HG02938 (cell line): ENCODE results near the gene SLC24A4.
"Not testable (repeated sequence)": the region's sequence is repeated elsewhere in the genome, so short reads cannot be mapped to it uniquely, and the experiment has no call there.

ENCODE experiments used
- ATAC-seq: cut with Tn5 transposase; IDR thresholded peaks from one replicate; pipeline ENCODE4 v1.9.1; 2021; ENCODE audit warnings: mild to moderate bottlenecking, moderate library complexity; ENCODE audit not compliant: unreplicated experiment

The SLC24A4 gene

GRCh38 chr14:92534932-92535643, 212.1 kb downstream of the SLC24A4 start:
- no peak for ATAC-seq

DNA sequence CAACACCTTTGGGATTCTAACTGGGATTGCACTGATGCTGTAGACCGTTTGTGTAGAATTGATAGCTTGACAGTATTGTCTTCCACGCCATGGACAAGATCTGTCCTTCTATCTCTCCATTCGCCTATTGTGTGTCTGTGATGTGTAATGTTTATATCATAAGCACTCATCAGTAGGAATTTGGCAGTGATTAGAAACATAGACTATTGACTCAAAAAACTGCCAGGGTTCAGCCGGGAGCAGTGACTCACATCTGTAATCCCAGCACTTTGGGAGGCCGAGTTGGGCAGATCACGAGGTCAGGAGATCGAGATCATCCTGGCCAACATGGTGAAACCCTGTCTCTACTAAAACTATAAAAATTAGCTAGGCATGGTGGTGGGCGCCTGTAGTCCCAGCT, 213.3 kb downstream of the SLC24A4 start:
- ATAC-seq: not testable (repeated sequence)

DNA sequence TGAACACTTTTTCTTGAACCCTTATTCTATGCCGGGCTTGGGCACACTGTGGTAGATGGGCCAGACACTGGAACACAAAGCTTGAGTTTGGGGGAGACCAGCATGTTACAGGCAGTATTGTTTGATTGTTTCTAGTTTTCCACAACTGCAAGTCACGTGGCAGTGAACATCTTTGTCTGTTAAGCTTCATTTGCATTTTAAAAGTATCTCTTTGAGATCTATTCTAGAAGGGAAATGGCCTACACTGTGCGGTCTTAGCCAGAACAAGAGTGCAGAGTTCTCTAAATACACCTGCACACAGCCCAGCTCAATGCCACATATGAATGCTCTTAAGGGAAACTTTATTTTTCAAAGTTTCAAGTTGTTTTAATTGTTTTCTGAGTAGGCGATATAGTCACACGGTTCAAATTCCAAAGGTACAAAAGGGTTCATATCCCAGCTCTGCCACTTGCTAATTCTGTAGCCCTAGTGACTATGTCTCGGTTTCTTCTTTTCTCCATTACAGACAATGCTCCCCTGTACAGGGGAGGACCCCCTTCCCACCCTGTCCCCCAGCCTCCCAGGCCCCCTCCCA, 215.5 kb downstream of the SLC24A4 start:
- peak; percentile 90 for ATAC-seq

GRCh38 chr14:92539419-92539818, 216.5 kb downstream of the SLC24A4 start:
- no peak for ATAC-seq

DNA sequence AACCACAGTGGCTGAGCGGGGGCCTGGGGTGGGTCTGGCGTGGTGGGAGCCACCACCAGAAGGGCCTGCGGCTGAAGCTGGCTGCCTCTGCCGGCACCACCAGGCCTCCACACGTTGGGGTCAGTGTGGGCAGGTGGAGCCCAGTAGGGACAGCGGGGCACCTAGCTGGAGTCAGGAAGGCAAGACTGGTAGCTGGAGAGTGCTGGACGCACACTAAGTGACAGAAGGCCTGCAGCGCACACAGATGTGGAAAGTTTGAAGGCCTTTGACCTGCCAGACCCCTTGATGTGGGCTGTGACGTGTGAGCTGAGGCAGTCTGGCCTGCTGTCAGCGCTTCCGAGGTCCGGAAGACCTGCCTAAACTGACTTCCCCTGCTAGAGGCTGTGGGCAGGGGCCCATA, 216.9 kb downstream of the SLC24A4 start:
- no peak for ATAC-seq

DNA sequence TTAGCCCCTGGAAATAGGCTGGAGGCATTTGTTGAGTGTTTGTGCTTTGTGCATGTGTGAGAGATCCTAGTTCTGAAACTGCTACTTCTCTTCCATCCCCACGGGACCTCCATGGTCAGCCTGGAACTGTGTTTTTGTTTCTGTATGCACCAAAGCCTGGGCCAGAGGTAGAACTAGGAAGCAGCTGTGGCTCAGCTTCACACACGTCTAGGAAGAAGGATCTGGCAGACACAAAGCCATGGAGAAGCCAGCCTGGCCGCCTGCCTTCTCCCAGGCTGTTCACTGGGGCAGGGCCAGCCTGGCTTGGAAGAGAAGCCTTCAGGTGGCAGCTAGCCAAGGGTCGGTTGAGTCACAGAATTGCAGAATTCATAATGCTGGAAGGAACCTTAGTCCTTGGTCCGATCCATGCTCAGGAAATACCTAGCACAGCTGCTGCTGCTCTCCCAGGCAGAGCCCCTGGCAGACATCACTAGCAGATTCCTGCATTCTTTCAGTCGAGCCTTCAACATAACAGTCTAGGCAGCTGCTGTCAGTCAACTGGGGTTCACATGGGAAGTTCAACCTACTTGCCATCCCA, 217.6 kb downstream of the SLC24A4 start:
- ATAC-seq: no peak

- no peak for ATAC-seq
Observed at GRCh38 chr14:92542766-92543554, 220.0 kb downstream of the SLC24A4 start.

DNA sequence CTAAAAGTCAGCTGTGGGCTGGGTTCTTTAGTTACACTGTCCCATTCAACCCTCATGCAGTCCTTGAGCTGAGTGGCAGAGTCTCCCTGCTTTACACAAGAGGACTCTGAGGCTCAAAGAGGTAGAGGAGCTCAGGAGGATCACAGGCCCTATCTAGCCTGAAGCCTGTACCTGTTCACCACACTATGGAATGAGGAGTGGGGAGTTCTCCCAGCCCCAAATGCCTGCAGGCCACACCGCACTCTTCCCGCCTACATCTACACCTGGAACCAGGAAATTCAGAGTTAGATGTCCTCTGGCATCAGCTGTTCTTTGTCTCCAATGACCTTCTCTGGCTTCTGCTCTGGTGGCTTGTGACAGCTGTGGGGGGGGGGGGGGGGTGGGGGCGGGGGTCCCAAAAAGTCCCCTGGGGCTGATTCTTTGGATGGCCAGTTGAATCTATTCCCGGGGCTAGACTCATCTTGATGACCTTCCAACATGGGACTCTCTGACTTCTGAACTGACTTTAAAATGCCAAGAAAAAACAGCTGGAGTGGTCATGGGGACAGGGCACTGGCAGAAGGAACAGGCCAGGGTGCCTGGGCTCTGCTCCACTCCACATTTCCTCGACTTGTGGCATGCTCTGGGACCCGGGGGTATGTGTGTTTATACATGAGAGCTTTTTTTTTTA, 221.2 kb downstream of the SLC24A4 start:
- ATAC-seq: no peak

- no peak for ATAC-seq
Observed at GRCh38 chr14:92546347-92547053, 223.5 kb downstream of the SLC24A4 start.

- ATAC-seq: no peak
Observed at GRCh38 chr14:92549105-92549858, 226.3 kb downstream of the SLC24A4 start.

DNA sequence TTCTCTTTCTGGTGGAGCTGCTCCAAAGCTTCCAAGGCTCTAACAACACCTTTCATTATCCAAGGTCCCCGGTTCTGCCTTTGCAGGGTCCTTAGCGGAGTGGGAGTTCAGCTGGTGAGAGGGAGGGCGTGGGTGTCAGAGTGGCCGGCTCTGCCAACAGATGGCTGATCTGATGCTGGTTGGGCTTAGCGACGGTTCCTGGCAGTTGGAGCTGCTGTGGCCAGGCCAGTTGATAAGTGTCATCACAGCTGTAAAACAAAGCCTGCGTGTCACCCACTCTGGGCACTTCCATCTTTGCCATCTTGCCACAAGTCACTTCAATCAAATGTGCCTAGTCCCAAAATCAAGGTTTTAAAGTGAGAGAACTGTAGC, 226.9 kb downstream of the SLC24A4 start:
- no peak for ATAC-seq
